ENCODE measurements around the gene GAD2. TPM values are rescaled to one million over a fixed set of nuclear protein-coding genes. Genes with fewer than 3 reads are reported as not detected.

Gene GAD2
- total RNA-seq = not detected in 2 replicates

GRCh38 chr10:26216585-26217395, at the start of gene GAD2:
Gene GAD2 (plus strand): TSS chr10:26216774. CDS start chr10:26216810, 36 bp downstream.
- Histone ChIP-seq H3K27me3 (ENCODE audit: control insufficient read depth, insufficient read depth, low read length) (peaks cover 36% of the 10 kb centered on the region), H3K36me3 (ENCODE audit: control insufficient read depth, insufficient read depth, low read length) (no peaks in the 10 kb centered on the region), H3K4me3 (ENCODE audit: low read depth, low read length) (no peak within 1 kb of the TSS)
- no peak for TF ChIP-seq CTCF (IDR thresholded peaks at IDR 0.05; ENCODE audit: insufficient read depth, low read length, severe bottlenecking)
- DNase-seq (ENCODE audit: low read depth) (no peak), FAIRE-seq (no peak)

- DNase-seq (ENCODE audit: low read depth) = no peak
- Histone ChIP-seq H3K27me3 (ENCODE audit: control insufficient read depth, insufficient read depth, low read length) (no peaks in the 10 kb centered on the region), H3K36me3 (ENCODE audit: control insufficient read depth, insufficient read depth, low read length) (no peaks in the 10 kb centered on the region), H3K4me3 (ENCODE audit: low read depth, low read length) (no peak overlapping the region)
- FAIRE-seq = no peak
- TF ChIP-seq CTCF (IDR thresholded peaks at IDR 0.05; ENCODE audit: insufficient read depth, low read length, severe bottlenecking) = no peak
Observed at GRCh38 chr10:26169466-26169865, 47.1 kb upstream of the GAD2 start.

GRCh38 chr10:26172131-26172530, 44.4 kb upstream of the GAD2 start:
- no peaks in the 10 kb centered on the region for H3K27me3 ChIP-seq (ENCODE audit: control insufficient read depth, insufficient read depth, low read length)
- FAIRE-seq = no peak

GRCh38 chr10:26173837-26174236, 42.7 kb upstream of the GAD2 start:
- Histone ChIP-seq H3K36me3 (ENCODE audit: control insufficient read depth, insufficient read depth, low read length) (no peaks in the 10 kb centered on the region), H3K27me3 (ENCODE audit: control insufficient read depth, insufficient read depth, low read length) (no peaks in the 10 kb centered on the region), H3K4me3 (ENCODE audit: low read depth, low read length) (no peak overlapping the region)
- FAIRE-seq (no peak), DNase-seq (ENCODE audit: low read depth) (no peak)
- no peak for TF ChIP-seq CTCF (IDR thresholded peaks at IDR 0.05; ENCODE audit: insufficient read depth, low read length, severe bottlenecking)

More at GRCh38 chr10:26172131-26172530, 44.4 kb upstream of the GAD2 start:
- no peaks in the 10 kb centered on the region for H3K36me3 ChIP-seq (ENCODE audit: control insufficient read depth, insufficient read depth, low read length)
- no peak overlapping the region for H3K4me3 ChIP-seq (ENCODE audit: low read depth, low read length)
- no peak for DNase-seq (ENCODE audit: low read depth)
- TF ChIP-seq CTCF (IDR thresholded peaks at IDR 0.05; ENCODE audit: insufficient read depth, low read length, severe bottlenecking) = no peak

- DNase-seq (ENCODE audit: low read depth) (no peak), FAIRE-seq (no peak)
- H3K36me3 ChIP-seq (ENCODE audit: control insufficient read depth, insufficient read depth, low read length) = no peaks in the 10 kb centered on the region
- H3K27me3 ChIP-seq (ENCODE audit: control insufficient read depth, insufficient read depth, low read length) = no peaks in the 10 kb centered on the region
- H3K4me3 ChIP-seq (ENCODE audit: low read depth, low read length) = no peak overlapping the region
- no peak for TF ChIP-seq CTCF (IDR thresholded peaks at IDR 0.05; ENCODE audit: insufficient read depth, low read length, severe bottlenecking)
Observed at GRCh38 chr10:26177341-26177740, 39.2 kb upstream of the GAD2 start.
